Neural crest cell (in vitro differentiated cells): Measurements from ENCODE around the gene RPS6KB2. TPM values are rescaled to one million over a fixed set of nuclear protein-coding genes. Genes with fewer than 3 reads are reported as not detected.

Experiments
- DNase-seq: peaks from one replicate; pipeline ENCODE4 v3.0.0; 2021; ENCODE audit warnings: low read depth, mixed read lengths, low spot score
- H3K27ac Mint-ChIP-seq: one replicate; pipeline ENCODE4 v1.8.0; 2021; ENCODE audit warnings: mild to moderate bottlenecking, mixed read lengths; ENCODE audit not compliant: unreplicated experiment
- H3K27me3 Mint-ChIP-seq: 2 replicates; pipeline ENCODE4 v1.8.0; 2021; ENCODE audit warnings: low read depth, mild to moderate bottlenecking, mixed read lengths
- H3K36me3 Mint-ChIP-seq: 2 replicates; pipeline ENCODE4 v1.8.0; 2021; ENCODE audit warnings: low read depth, mild to moderate bottlenecking, mixed read lengths
- H3K4me1 Mint-ChIP-seq: 2 replicates; pipeline ENCODE4 v1.8.0; 2021; ENCODE audit warnings: mixed read lengths
- H3K4me3 Mint-ChIP-seq: one replicate; pipeline ENCODE4 v1.8.0; 2021; ENCODE audit warnings: mild to moderate bottlenecking, mixed read lengths
- H3K9me3 Mint-ChIP-seq: 2 replicates; pipeline ENCODE4 v1.8.0; 2021; ENCODE audit warnings: mixed read lengths
- CTCF ChIP-seq: fragments of 200-600 bp; sonication (generic); conservative IDR thresholded peaks from 2 replicates; pipeline ENCODE4 v1.5.0; 2021; ENCODE audit warnings: antibody characterized with exemption, mild to moderate bottlenecking
- total RNA-seq: library from RNA; stranded (reverse); gene quantifications from 2 replicates; pipeline ENCODE4 v1.2.1, GENCODE V29; 2021

The RPS6KB2 gene
- total RNA-seq, 1 donor from 2014 or later, result 55.0 TPM

DNA sequence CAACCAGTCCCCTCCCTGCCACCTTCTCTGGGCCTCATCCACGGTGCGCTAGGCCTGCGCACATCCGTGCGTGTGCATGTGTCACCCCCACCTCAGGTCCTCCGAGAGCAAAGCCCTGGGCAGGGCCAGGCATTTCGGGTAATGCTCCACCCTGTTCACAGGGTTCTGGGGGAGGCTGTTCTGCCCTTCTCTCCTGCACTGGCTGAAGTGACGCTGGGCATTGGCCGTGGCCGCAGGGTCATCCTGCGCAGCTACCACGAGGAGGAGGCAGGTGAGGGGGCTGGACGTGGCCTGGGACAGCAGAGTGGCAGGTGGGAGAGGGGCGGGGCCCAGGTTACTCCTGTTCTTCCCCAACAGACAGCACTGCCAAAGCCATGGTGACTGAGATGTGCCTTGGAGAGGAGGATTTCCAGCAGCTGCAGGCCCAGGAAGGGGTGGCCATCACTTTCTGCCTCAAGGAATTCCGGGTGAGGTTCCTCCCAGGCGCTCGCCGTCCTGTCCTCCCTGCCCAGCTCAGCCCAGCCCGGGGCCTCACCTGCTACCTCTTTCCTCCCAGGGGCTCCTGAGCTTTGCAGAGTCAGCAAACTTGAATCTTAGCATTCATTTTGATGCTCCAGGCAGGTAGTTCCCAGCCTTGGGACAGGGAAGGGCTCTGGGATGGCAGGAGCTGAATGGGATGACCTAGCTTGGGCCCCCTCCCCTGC, 32.6 kb upstream of the RPS6KB2 start:
- Mint-ChIP-seq H3K4me3 (peak overlapping the region; percentile 72), H3K36me3 (no peaks in the 10 kb centered on the region), H3K27ac (no peak overlapping the region), H3K27me3 (peaks cover 2% of the 10 kb centered on the region), H3K4me1 (peaks cover 30% of the 10 kb centered on the region), H3K9me3 (no peaks in the 10 kb centered on the region)
- TF ChIP-seq CTCF, result no peak
- DNase-seq, result no peak

GRCh38 chr11:67396259-67396581, 32.1 kb upstream of the RPS6KB2 start:
- H3K27me3 Mint-ChIP-seq, result peaks cover 2% of the 10 kb centered on the region
- H3K36me3 Mint-ChIP-seq, result no peaks in the 10 kb centered on the region
- no peak overlapping the region for H3K27ac Mint-ChIP-seq
- TF ChIP-seq CTCF, result no peak
- H3K4me1 Mint-ChIP-seq, result peaks cover 30% of the 10 kb centered on the region
- DNase-seq, result no peak
- peak overlapping the region; percentile 72 for H3K4me3 Mint-ChIP-seq
- no peaks in the 10 kb centered on the region for H3K9me3 Mint-ChIP-seq

GRCh38 chr11:67396587-67397389, 31.5 kb upstream of the RPS6KB2 start:
- Mint-ChIP-seq H3K4me3 (peak overlapping the region; percentile 72), H3K27ac (no peak overlapping the region)
- no peak for DNase-seq

GRCh38 chr11:67397536-67397935, 30.8 kb upstream of the RPS6KB2 start:
- H3K27me3 Mint-ChIP-seq, result no peaks in the 10 kb centered on the region
- no peak for TF ChIP-seq CTCF
- no peaks in the 10 kb centered on the region for H3K36me3 Mint-ChIP-seq
- H3K27ac Mint-ChIP-seq, result no peak overlapping the region
- no peaks in the 10 kb centered on the region for H3K9me3 Mint-ChIP-seq
- peak overlapping the region; percentile 76 for H3K4me3 Mint-ChIP-seq
- no peak for DNase-seq
- peaks cover 22% of the 10 kb centered on the region for H3K4me1 Mint-ChIP-seq

More at GRCh38 chr11:67396587-67397389, 31.5 kb upstream of the RPS6KB2 start:
- H3K27me3 Mint-ChIP-seq, result no peaks in the 10 kb centered on the region
- no peaks in the 10 kb centered on the region for H3K36me3 Mint-ChIP-seq
- H3K4me1 Mint-ChIP-seq, result peaks cover 27% of the 10 kb centered on the region
- no peak for TF ChIP-seq CTCF
- no peaks in the 10 kb centered on the region for H3K9me3 Mint-ChIP-seq

- Mint-ChIP-seq H3K4me3 (peak overlapping the region; percentile 76), H3K4me1 (peaks cover 19% of the 10 kb centered on the region), H3K27me3 (no peaks in the 10 kb centered on the region), H3K9me3 (no peaks in the 10 kb centered on the region), H3K36me3 (no peaks in the 10 kb centered on the region), H3K27ac (peak overlapping the region; percentile 27)
- DNase-seq, result no peak
- TF ChIP-seq CTCF, result no peak
Measured at GRCh38 chr11:67397986-67398660, 30.2 kb upstream of the RPS6KB2 start.
